ENCODE data around the gene GPR146. TPM values are rescaled to one million over a fixed set of nuclear protein-coding genes. Genes with fewer than 3 reads are reported as not detected.

The GPR146 gene, protein sequence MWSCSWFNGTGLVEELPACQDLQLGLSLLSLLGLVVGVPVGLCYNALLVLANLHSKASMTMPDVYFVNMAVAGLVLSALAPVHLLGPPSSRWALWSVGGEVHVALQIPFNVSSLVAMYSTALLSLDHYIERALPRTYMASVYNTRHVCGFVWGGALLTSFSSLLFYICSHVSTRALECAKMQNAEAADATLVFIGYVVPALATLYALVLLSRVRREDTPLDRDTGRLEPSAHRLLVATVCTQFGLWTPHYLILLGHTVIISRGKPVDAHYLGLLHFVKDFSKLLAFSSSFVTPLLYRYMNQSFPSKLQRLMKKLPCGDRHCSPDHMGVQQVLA
- 5.2 TPM for total RNA-seq

DNA sequence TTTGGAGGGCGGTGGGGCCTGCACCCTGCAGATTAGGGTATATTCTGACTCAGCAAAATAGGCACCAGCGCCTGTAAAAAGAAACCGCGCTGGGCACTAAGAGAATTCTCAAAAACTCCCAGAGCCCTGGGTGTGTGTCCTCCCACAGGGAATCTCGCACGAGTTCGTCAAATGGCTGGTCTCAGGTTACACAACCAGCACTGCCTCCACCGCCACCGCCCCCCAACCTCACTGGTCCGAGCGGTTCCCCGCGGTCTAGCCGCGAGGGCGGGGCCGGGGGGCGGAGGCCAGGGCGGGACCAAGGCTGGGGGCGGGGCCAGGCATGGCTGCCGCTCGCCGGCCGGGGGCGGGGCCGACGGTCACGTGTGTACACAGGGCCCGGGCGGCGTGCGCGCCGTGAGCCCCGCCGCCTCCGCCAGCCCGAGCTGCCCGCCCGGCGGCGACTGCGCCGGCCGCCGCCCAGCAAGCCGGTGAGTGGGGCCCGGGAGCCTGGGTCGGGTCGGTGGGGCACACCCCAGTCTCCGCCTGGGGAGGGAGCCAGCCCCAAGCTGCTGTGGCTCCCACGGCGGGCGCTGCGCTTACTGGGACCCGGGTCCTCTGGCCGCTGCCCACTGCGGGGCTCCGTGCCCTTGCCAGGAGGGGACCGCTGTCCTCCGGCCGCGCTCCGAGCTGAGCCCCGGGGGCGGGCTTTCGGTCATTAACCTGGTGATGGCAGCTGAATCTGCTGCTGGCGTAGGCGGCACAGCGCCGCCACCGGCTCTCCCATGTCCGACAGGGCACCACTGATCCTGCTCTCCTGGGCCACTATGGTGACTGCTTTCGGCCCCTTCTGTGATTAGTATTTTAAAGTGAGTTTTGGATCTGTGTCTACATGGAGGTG lies at the start of gene GPR146:
Gene GPR146, plus strand, starts transcription at position 358 of the 880 bp plus-strand sequence. CDS start 12,970 bp downstream, outside the sequence.
- Histone ChIP-seq H3K27me3 (ENCODE audit: control insufficient read depth in 3 of 3, insufficient read depth in 3 of 3, low read length in 3 of 3) (no peaks in the 10 kb centered on the region), H3K4me1 (ENCODE audit: control insufficient read depth in 3 of 3, insufficient read depth in 3 of 3, low read length in 3 of 3) (peaks cover 54 to 78% (median 59%) of the 10 kb centered on the region in 3 donors)

DNA sequence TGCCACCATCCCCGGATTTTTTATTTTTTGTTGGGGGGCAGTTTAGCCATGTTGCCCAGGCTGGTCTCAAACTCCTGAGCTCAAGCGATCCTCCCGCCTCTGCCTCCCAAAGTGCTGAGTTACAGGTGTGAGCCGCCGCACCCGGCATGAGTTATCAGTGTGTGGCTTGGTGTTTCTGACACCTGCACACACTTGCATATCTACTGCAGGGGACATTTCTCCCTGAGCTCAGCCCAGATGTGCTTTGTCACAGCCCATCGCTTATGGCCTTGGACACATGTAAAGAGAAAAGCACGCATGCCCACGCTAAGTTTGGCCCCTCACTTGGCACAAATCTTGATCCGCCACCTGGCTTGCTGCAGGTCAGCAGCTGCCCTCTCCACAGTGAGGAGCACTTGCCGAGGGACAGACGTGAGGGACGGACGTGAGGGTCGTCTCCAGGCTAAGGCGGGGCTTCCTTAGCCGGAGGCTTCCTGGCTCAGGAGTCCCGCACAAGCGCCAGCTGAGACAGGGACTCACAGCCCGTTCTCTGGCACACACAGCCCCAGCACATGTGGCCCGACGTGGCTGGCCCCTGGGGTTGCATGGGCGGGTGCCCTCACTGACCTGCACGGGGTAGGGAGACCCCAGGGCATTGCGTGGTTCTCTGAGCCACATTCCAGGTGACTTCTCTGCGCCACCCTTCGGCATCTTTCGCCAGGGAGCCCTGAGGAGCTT lies 49.6 kb upstream of the GPR146 start:
- Histone ChIP-seq H3K27me3 (ENCODE audit: control insufficient read depth in 3 of 3, insufficient read depth in 3 of 3, low read length in 3 of 3) (peaks cover 25 to 27% (median 26%) of the 10 kb centered on the region in 3 donors), H3K9me3 (ENCODE audit: control insufficient read depth in 3 of 3, low read length in 3 of 3) (no peaks in the 10 kb centered on the region), H3K4me1 (ENCODE audit: control insufficient read depth in 3 of 3, insufficient read depth in 3 of 3, low read length in 3 of 3) (peaks cover 4 to 16% (median 14%) of the 10 kb centered on the region in 3 donors), H3K9ac (ENCODE audit: low read depth in 1 of 3, low read length in 3 of 3) (peak overlapping the region in 1 of 3 donors; percentile 25), H3K36me3 (ENCODE audit: control insufficient read depth in 3 of 3, insufficient read depth in 3 of 3, low read length in 3 of 3) (peaks cover 5 to 9% (median 7%) of the 10 kb centered on the region in 3 donors), H3K4me3 (ENCODE audit: low read length in 3 of 3) (no peak overlapping the region), H3K27ac (ENCODE audit: low read depth, low read length) (no peak overlapping the region)

More for the DNA sequence above, at the start of gene GPR146:
- H3K27ac ChIP-seq (ENCODE audit: low read depth, low read length): peak within 1 kb of the TSS; percentile 89
- H3K9me3 ChIP-seq (ENCODE audit: control insufficient read depth in 3 of 3, low read length in 3 of 3): no peaks in the 10 kb centered on the region
- H3K4me3 ChIP-seq (ENCODE audit: low read length in 3 of 3): peak within 1 kb of the TSS; percentile 74 to 82 (median 80)
- peak within 1 kb of the TSS; percentile 79 to 92 (median 83) for H3K9ac ChIP-seq (ENCODE audit: low read depth in 1 of 3, low read length in 3 of 3)
- H3K36me3 ChIP-seq (ENCODE audit: control insufficient read depth in 3 of 3, insufficient read depth in 3 of 3, low read length in 3 of 3): no peaks in the 10 kb centered on the region

DNA sequence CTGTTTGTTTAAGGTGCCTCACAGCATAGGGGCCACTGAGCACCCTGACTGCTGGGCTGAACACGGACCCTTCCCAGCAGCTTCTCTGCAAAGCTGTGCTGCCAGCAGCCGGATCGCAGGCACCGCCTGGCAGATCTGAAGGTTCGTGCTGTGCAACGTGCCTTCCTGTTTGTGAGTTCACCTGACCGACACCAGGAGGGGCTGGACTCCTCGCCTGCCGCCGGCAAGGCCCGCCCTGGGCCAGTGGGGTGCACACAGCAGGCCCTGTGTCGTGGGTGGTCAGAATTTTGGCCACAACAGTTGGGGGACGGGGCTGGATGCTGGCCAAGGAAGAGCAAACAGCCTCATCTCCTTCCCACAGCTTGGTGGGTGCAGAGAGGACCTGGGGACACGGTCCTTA lies 48.8 kb upstream of the GPR146 start:
- Histone ChIP-seq H3K9ac (ENCODE audit: low read depth in 1 of 3, low read length in 3 of 3) (no peak overlapping the region), H3K9me3 (ENCODE audit: control insufficient read depth in 3 of 3, low read length in 3 of 3) (no peaks in the 10 kb centered on the region), H3K4me3 (ENCODE audit: low read length in 3 of 3) (no peak overlapping the region), H3K27ac (ENCODE audit: low read depth, low read length) (no peak overlapping the region), H3K4me1 (ENCODE audit: control insufficient read depth in 3 of 3, insufficient read depth in 3 of 3, low read length in 3 of 3) (peaks cover 4 to 14% (median 10%) of the 10 kb centered on the region in 3 donors), H3K27me3 (ENCODE audit: control insufficient read depth in 3 of 3, insufficient read depth in 3 of 3, low read length in 3 of 3) (peaks cover 20 to 23% (median 22%) of the 10 kb centered on the region in 3 donors), H3K36me3 (ENCODE audit: control insufficient read depth in 3 of 3, insufficient read depth in 3 of 3, low read length in 3 of 3) (peaks cover 6 to 11% (median 10%) of the 10 kb centered on the region in 3 donors)

DNA sequence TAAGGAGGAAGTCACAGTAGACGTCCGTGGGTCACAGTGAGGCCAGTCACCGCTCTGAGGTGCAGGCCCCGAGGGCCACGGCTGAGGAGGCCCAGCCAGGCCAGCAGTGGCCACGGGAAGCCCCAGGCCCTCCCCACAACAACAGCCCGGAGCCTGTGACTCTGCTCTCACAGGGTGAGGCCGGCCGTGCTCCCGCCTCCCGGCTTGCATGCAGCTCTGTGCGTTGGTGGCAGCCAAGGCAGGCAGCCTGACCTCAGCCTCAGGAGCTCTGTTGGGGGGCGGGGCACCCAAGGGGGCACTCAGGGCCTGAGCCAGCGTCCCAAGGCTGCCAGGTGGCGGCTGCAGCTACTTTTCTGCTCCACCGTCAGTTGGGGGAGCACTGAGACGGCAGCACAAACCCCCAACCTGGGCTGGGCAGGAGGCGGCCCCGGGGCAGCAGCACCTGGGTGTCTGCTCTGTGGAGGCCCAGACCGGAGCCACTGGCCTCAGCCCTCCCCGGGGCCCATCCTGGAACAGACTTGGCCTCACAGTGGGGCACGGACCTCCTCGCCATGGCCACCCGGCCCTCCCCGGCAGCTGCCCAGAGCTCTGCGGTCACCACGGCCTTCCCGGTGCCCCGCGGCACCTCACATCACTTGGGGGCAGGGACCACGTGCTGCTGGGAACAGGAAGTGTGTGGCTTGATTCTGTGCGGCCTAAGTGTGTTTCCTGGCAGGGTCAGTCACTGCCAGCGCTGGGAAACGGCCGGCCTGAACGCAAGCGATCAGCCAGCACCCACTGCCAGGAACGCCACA lies 48.1 kb upstream of the GPR146 start:
- no peaks in the 10 kb centered on the region for H3K9me3 ChIP-seq (ENCODE audit: control insufficient read depth in 3 of 3, low read length in 3 of 3)
- peaks cover 6 to 11% (median 10%) of the 10 kb centered on the region in 3 donors for H3K36me3 ChIP-seq (ENCODE audit: control insufficient read depth in 3 of 3, insufficient read depth in 3 of 3, low read length in 3 of 3)
- no peak overlapping the region for H3K9ac ChIP-seq (ENCODE audit: low read depth in 1 of 3, low read length in 3 of 3)
- peaks cover 16 to 17% (median 16%) of the 10 kb centered on the region in 3 donors for H3K27me3 ChIP-seq (ENCODE audit: control insufficient read depth in 3 of 3, insufficient read depth in 3 of 3, low read length in 3 of 3)
- H3K4me1 ChIP-seq (ENCODE audit: control insufficient read depth in 3 of 3, insufficient read depth in 3 of 3, low read length in 3 of 3): peaks cover 4 to 13% (median 10%) of the 10 kb centered on the region in 3 donors
- no peak overlapping the region for H3K27ac ChIP-seq (ENCODE audit: low read depth, low read length)
- H3K4me3 ChIP-seq (ENCODE audit: low read length in 3 of 3): no peak overlapping the region

DNA sequence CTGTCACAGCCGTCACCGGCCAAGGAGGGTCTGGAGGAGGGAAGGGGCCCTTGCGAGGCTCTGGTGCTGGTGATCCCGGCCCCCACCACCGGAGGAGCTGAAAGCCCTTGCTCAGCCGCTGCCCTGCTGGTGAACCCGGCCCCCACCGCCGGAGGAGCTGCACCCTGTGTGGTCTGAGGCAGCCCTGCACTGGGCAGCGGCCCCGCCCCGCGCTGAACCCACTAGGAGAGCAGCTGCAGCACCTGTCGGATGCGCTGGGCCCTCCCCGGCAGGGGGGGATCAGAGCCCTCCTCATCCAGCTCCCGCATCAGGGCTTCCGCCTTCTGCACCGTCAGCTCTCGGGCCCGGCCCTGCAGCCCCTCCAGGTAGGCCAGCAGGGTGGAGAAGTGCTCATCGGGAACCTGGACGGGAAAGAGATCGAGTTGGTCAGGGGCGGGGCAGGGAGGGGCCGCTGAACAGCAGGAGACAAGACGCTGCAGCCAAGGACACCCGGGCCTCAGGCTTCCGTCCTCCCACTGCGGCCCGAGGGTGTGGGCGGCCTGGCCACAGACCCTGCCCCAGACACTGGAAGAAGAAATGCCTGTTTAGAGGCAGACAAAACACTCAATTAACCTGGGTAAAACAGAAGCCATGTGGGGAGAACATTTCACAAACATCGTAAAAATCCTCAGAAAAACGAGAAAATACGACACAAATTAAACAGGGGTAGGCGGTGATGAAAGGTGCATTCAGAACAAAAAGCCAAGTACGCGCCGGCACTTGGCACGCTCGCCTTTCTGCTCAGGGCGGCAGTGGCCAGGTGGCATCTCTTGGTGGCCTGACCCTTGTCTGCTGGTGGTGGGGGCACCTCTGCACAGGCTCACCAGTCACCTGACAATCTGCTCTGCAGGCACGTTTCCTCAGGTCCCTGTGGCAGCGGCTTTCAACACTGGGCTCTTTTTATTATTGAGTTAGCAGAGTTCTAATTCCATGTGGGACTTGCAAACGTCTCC lies 46.6 kb upstream of the GPR146 start:
- peaks cover 2 to 3% (median 2%) of the 10 kb centered on the region in 3 donors for H3K27me3 ChIP-seq (ENCODE audit: control insufficient read depth in 3 of 3, insufficient read depth in 3 of 3, low read length in 3 of 3)
- H3K4me3 ChIP-seq (ENCODE audit: low read length in 3 of 3): no peak overlapping the region
- peaks cover 6 to 11% (median 10%) of the 10 kb centered on the region in 3 donors for H3K36me3 ChIP-seq (ENCODE audit: control insufficient read depth in 3 of 3, insufficient read depth in 3 of 3, low read length in 3 of 3)
- H3K4me1 ChIP-seq (ENCODE audit: control insufficient read depth in 3 of 3, insufficient read depth in 3 of 3, low read length in 3 of 3): peaks cover 3 to 9% (median 9%) of the 10 kb centered on the region in 3 donors
- no peak overlapping the region for H3K27ac ChIP-seq (ENCODE audit: low read depth, low read length)
- H3K9me3 ChIP-seq (ENCODE audit: control insufficient read depth in 3 of 3, low read length in 3 of 3): no peaks in the 10 kb centered on the region
- no peak overlapping the region for H3K9ac ChIP-seq (ENCODE audit: low read depth in 1 of 3, low read length in 3 of 3)

DNA sequence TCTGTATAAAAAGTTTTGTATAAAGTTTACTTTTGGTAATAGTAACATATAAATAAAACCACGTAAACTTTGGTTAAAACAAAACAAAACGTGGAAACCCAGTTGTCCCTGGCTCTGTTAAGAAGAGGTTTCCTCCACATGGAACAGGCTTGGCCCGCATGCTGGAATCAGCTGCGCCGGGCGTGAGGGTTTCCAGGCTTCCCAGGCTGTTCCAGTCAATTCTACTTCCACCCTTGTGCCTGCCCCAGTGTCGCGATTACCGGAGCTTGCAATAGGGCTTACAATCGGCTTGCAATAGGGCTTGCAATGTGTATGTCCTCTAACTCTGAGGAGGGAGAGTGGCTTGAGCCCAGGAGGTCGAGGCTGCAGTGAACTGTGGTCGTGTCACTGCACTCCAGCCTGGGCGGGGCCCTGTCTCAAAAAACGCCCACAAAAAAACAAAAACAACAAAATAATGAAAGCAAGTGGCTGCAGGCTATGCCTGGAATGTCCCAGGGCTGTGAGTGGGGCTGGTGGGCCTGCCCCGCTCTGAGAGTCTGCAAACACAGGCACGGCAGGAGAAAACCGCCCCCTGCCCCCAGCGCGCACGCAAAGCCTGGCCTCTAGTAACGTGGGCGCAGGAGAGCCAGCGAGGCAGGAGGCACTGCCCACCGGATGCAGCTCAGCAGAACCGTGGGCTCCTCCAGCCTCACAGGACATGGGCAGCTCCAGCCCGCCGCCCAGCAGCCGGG lies 45.0 kb upstream of the GPR146 start:
- Histone ChIP-seq H3K4me1 (ENCODE audit: control insufficient read depth in 3 of 3, insufficient read depth in 3 of 3, low read length in 3 of 3) (no peaks in the 10 kb centered on the region), H3K9ac (ENCODE audit: low read depth in 1 of 3, low read length in 3 of 3) (no peak overlapping the region), H3K27me3 (ENCODE audit: control insufficient read depth in 3 of 3, insufficient read depth in 3 of 3, low read length in 3 of 3) (no peaks in the 10 kb centered on the region), H3K4me3 (ENCODE audit: low read length in 3 of 3) (no peak overlapping the region), H3K27ac (ENCODE audit: low read depth, low read length) (no peak overlapping the region), H3K9me3 (ENCODE audit: control insufficient read depth in 3 of 3, low read length in 3 of 3) (no peaks in the 10 kb centered on the region), H3K36me3 (ENCODE audit: control insufficient read depth in 3 of 3, insufficient read depth in 3 of 3, low read length in 3 of 3) (peaks cover 6 to 11% (median 10%) of the 10 kb centered on the region in 3 donors)

DNA sequence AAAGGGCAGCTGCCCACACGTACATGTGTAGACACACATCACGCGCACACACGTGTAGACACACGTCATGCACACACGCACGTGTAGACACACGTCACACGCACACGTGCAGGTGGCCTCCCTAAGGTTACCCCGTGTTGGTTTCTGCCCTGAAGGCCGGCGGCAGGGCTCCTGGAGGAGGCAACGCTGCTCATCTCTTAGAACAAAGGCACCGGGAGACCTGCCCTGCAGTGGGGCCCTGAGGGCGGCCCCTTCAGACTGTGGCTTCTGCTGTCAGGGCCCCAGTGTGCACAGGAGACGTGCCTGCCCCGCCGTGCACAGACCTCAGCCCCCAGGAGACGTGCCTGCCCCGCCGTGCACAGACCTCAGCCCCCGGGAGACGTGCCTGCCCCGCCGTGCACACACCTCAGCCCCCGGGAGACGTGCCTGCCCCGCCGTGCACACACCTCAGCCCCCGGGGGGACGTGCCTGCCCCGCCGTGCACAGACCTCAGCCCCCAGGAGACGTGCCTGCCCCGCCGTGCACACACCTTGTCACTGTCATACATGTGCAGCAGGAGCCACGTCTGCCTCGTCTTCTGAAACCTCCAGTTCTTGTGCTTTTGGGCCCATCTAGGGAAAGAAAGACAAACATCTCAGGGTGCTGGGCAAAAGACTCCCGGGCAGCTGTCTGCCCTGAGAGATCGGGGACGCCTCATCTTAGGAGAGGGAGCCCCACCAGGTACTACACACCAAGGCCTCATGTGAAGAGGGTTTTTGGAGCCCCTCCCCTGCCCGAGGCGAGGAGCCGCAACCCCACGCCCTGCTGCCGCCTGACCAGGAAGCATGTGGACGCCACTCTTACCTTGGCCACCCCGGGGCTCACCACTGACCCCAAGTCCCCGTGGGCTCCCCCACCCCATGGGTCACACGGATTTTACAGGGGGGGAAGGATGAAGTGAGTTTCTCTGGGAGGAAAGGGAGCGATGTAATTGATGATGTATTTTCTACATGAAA lies 44.1 kb upstream of the GPR146 start:
- no peak overlapping the region for H3K27ac ChIP-seq (ENCODE audit: low read depth, low read length)
- no peak overlapping the region for H3K4me3 ChIP-seq (ENCODE audit: low read length in 3 of 3)
- no peaks in the 10 kb centered on the region for H3K9me3 ChIP-seq (ENCODE audit: control insufficient read depth in 3 of 3, low read length in 3 of 3)
- no peak overlapping the region for H3K9ac ChIP-seq (ENCODE audit: low read depth in 1 of 3, low read length in 3 of 3)
- peaks cover 6 to 11% (median 10%) of the 10 kb centered on the region in 3 donors for H3K36me3 ChIP-seq (ENCODE audit: control insufficient read depth in 3 of 3, insufficient read depth in 3 of 3, low read length in 3 of 3)
- no peaks in the 10 kb centered on the region for H3K4me1 ChIP-seq (ENCODE audit: control insufficient read depth in 3 of 3, insufficient read depth in 3 of 3, low read length in 3 of 3)
- no peaks in the 10 kb centered on the region for H3K27me3 ChIP-seq (ENCODE audit: control insufficient read depth in 3 of 3, insufficient read depth in 3 of 3, low read length in 3 of 3)

Measured in skeletal muscle tissue (tissue), 4 donors.